ENCODE results near the gene LENG9.

Gene LENG9

GRCh38 chr19:54473892-54474372 lies 10.4 kb upstream of the LENG9 start:
- H4K8ac ChIP-seq (ENCODE audit: low read depth, low read length): no peak overlapping the region
- H2BK12ac ChIP-seq (ENCODE audit: low read length): peak overlapping the region; percentile 95
- no peak overlapping the region for H3K23ac ChIP-seq (ENCODE audit: low read depth, low read length, poor library complexity)
- H3K27me3 ChIP-seq (ENCODE audit: control insufficient read depth in 3 of 3, insufficient read depth in 3 of 3, low read depth in 1 of 3, low read length in 3 of 3): peaks cover 0 to 23% (median 0%) of the 10 kb centered on the region in 3 experiments
- DNase-seq (ENCODE audit: low spot score): no peak
- peaks cover 0 to 2% of the 10 kb centered on the region in 2 donors for H3K9me3 ChIP-seq (replicated peaks in 1 of 2; ENCODE audit: control insufficient read depth in 2 of 2, insufficient read depth in 1 of 2, low read depth in 1 of 2, low read length in 2 of 2)
- H3K14ac ChIP-seq (ENCODE audit: low read length): no peak overlapping the region
- H3K18ac ChIP-seq (ENCODE audit: low read length): peak overlapping the region; percentile 91
- no peak overlapping the region for H3K4ac ChIP-seq (ENCODE audit: low read length)
- H3K27ac ChIP-seq (replicated peaks; ENCODE audit: low read length): peak overlapping the region; percentile 65
- H3K36me3 ChIP-seq (replicated peaks in 1 of 2; ENCODE audit: control insufficient read depth in 2 of 2, insufficient read depth in 2 of 2, low read length in 2 of 2): no peaks in the 10 kb centered on the region
- H2BK5ac ChIP-seq (ENCODE audit: low read length): peak overlapping the region; percentile 87
- no peak overlapping the region for H3K9ac ChIP-seq (ENCODE audit: low read depth, low read length, poor library complexity)
- no CpG with 5 or more reads among the region's 6 CpGs for WGBS, 2 donors (ENCODE audit: extremely low coverage in 2 of 2, insufficient read length in 2 of 2, insufficient replicate concordance in 1 of 2)
- H3K4me3 ChIP-seq (ENCODE audit: low read length in 2 of 2): no peak overlapping the region
- H3K4me1 ChIP-seq (ENCODE audit: control insufficient read depth in 2 of 2, insufficient read depth in 1 of 2, low read depth in 1 of 2, low read length in 2 of 2): peaks cover 13 to 18% of the 10 kb centered on the region in 2 donors
- H3K79me1 ChIP-seq (ENCODE audit: low read depth, low read length): no peaks in the 10 kb centered on the region
- peak overlapping the region; percentile 81 for H2BK120ac ChIP-seq (ENCODE audit: low read depth, low read length)
- peak overlapping the region; percentile 91 for H2AFZ ChIP-seq (ENCODE audit: low read length)
- H2AK5ac ChIP-seq (ENCODE audit: low read depth, low read length): peak overlapping the region; percentile 86
- H4K91ac ChIP-seq (ENCODE audit: low read depth, low read length, poor library complexity): peak overlapping the region; percentile 72
- no peak overlapping the region for H3K4me2 ChIP-seq (ENCODE audit: insufficient read depth, low read length, poor library complexity, severe bottlenecking)
- peak overlapping the region; percentile 97 for H2BK15ac ChIP-seq (ENCODE audit: low read length)

- H3K27ac ChIP-seq (replicated peaks; ENCODE audit: low read length): peak within 1 kb of the TSS; percentile 65
- no peak for DNase-seq (ENCODE audit: low spot score)
These were observed 9.7 kb upstream of the LENG9 start, which contains the start of gene CDC42EP5 for GRCh38 chr19:54473071-54473891. CDC42EP5 (minus strand) TSS chr19:54473296; CDS start chr19:54465547, 7,749 bp downstream.

GRCh38 chr19:54470991-54471782 lies 7.6 kb upstream of the LENG9 start:
- Histone ChIP-seq H2BK12ac (ENCODE audit: low read length) (peak overlapping the region; percentile 41), H3K18ac (ENCODE audit: low read length) (peak overlapping the region; percentile 98), H3K9ac (ENCODE audit: low read depth, low read length, poor library complexity) (peak overlapping the region; percentile 21), H2AK5ac (ENCODE audit: low read depth, low read length) (peak overlapping the region; percentile 92), H3K4ac (ENCODE audit: low read length) (no peak overlapping the region), H3K4me2 (ENCODE audit: insufficient read depth, low read length, poor library complexity, severe bottlenecking) (peak overlapping the region; percentile 69), H3K27me3 (ENCODE audit: control insufficient read depth in 3 of 3, insufficient read depth in 3 of 3, low read depth in 1 of 3, low read length in 3 of 3) (peaks cover 0 to 23% (median 0%) of the 10 kb centered on the region in 3 experiments), H2BK120ac (ENCODE audit: low read depth, low read length) (peak overlapping the region; percentile 72), H2BK5ac (ENCODE audit: low read length) (peak overlapping the region; percentile 53), H4K8ac (ENCODE audit: low read depth, low read length) (peak overlapping the region; percentile 65), H3K4me1 (ENCODE audit: control insufficient read depth in 2 of 2, insufficient read depth in 1 of 2, low read depth in 1 of 2, low read length in 2 of 2) (peaks cover 13 to 18% of the 10 kb centered on the region in 2 donors), H3K9me3 (replicated peaks in 1 of 2; ENCODE audit: control insufficient read depth in 2 of 2, insufficient read depth in 1 of 2, low read depth in 1 of 2, low read length in 2 of 2) (peaks cover 0 to 2% of the 10 kb centered on the region in 2 donors), H3K23ac (ENCODE audit: low read depth, low read length, poor library complexity) (no peak overlapping the region), H3K4me3 (ENCODE audit: low read length in 2 of 2) (peak overlapping the region in 1 of 2 donors; percentile 65), H3K27ac (replicated peaks; ENCODE audit: low read length) (no peak overlapping the region), H2AFZ (ENCODE audit: low read length) (peak overlapping the region; percentile 68), H3K14ac (ENCODE audit: low read length) (peak overlapping the region; percentile 38), H3K79me1 (ENCODE audit: low read depth, low read length) (no peaks in the 10 kb centered on the region), H3K36me3 (replicated peaks in 1 of 2; ENCODE audit: control insufficient read depth in 2 of 2, insufficient read depth in 2 of 2, low read length in 2 of 2) (no peaks in the 10 kb centered on the region), H4K91ac (ENCODE audit: low read depth, low read length, poor library complexity) (no peak overlapping the region), H2BK15ac (ENCODE audit: low read length) (peak overlapping the region; percentile 75)
- WGBS, 2 donors (ENCODE audit: extremely low coverage in 2 of 2, insufficient read length in 2 of 2, insufficient replicate concordance in 1 of 2): no CpG with 5 or more reads among the region's 60 CpGs
- DNase-seq (ENCODE audit: low spot score): no peak

More at GRCh38 chr19:54473071-54473891, 9.7 kb upstream of the LENG9 start, which contains the start of gene CDC42EP5:
- Histone ChIP-seq H3K9me3 (replicated peaks in 1 of 2; ENCODE audit: control insufficient read depth in 2 of 2, insufficient read depth in 1 of 2, low read depth in 1 of 2, low read length in 2 of 2) (peaks cover 0 to 2% of the 10 kb centered on the region in 2 donors), H3K14ac (ENCODE audit: low read length) (no peak within 1 kb of the TSS), H2AFZ (ENCODE audit: low read length) (peak within 1 kb of the TSS; percentile 91), H3K9ac (ENCODE audit: low read depth, low read length, poor library complexity) (peak within 1 kb of the TSS; percentile 81), H2AK5ac (ENCODE audit: low read depth, low read length) (peak within 1 kb of the TSS; percentile 86), H3K79me1 (ENCODE audit: low read depth, low read length) (no peaks in the 10 kb centered on the region), H3K4me2 (ENCODE audit: insufficient read depth, low read length, poor library complexity, severe bottlenecking) (peak within 1 kb of the TSS; percentile 33), H2BK12ac (ENCODE audit: low read length) (peak within 1 kb of the TSS; percentile 95), H2BK120ac (ENCODE audit: low read depth, low read length) (peak within 1 kb of the TSS; percentile 81), H3K4me3 (ENCODE audit: low read length in 2 of 2) (peak within 1 kb of the TSS in 1 of 2 donors; percentile 21), H3K4me1 (ENCODE audit: control insufficient read depth in 2 of 2, insufficient read depth in 1 of 2, low read depth in 1 of 2, low read length in 2 of 2) (peaks cover 13 to 18% of the 10 kb centered on the region in 2 donors), H4K91ac (ENCODE audit: low read depth, low read length, poor library complexity) (peak within 1 kb of the TSS; percentile 72), H3K18ac (ENCODE audit: low read length) (peak within 1 kb of the TSS; percentile 91), H4K8ac (ENCODE audit: low read depth, low read length) (no peak within 1 kb of the TSS), H3K4ac (ENCODE audit: low read length) (peak within 1 kb of the TSS; percentile 89), H2BK5ac (ENCODE audit: low read length) (peak within 1 kb of the TSS; percentile 87), H3K23ac (ENCODE audit: low read depth, low read length, poor library complexity) (no peak within 1 kb of the TSS), H3K27me3 (ENCODE audit: control insufficient read depth in 3 of 3, insufficient read depth in 3 of 3, low read depth in 1 of 3, low read length in 3 of 3) (peaks cover 0 to 23% (median 0%) of the 10 kb centered on the region in 3 experiments), H3K36me3 (replicated peaks in 1 of 2; ENCODE audit: control insufficient read depth in 2 of 2, insufficient read depth in 2 of 2, low read length in 2 of 2) (no peaks in the 10 kb centered on the region), H2BK15ac (ENCODE audit: low read length) (peak within 1 kb of the TSS; percentile 97)
- no CpG with 5 or more reads among the region's 14 CpGs for WGBS, 2 donors (ENCODE audit: extremely low coverage in 2 of 2, insufficient read length in 2 of 2, insufficient replicate concordance in 1 of 2)
